Retinal pigment epithelial cell (primary cell): ENCODE measurements around the gene LBHD1.

Experiments
- DNase-seq: peaks from one replicate; pipeline ENCODE4 v3.0.0-alpha.2; 2010; ENCODE audit warnings: low read depth
- H3K4me3 ChIP-seq: 2 replicates; pipeline ENCODE4 v1.5.1; 2011; ENCODE audit warnings: mild to moderate bottlenecking, low read length, control low read depth, moderate library complexity
- CTCF ChIP-seq: conservative IDR thresholded peaks from 2 replicates; pipeline ENCODE4 v1.5.1; 2011; ENCODE audit warnings: low read depth, low read length, control low read depth, inconsistent platforms

LBHD1 gene

GRCh38 chr11:62689421-62690183, 17.5 kb upstream of the LBHD1 start, which contains the start of gene LRRN4CL:
Gene LRRN4CL, minus strand, starts transcription at chr11:62689530. Its CDS starts 1,022 bp downstream, at chr11:62688508.
- no peak within 1 kb of the TSS for H3K4me3 ChIP-seq
- TF ChIP-seq CTCF, result no peak
- no peak for DNase-seq

DNA sequence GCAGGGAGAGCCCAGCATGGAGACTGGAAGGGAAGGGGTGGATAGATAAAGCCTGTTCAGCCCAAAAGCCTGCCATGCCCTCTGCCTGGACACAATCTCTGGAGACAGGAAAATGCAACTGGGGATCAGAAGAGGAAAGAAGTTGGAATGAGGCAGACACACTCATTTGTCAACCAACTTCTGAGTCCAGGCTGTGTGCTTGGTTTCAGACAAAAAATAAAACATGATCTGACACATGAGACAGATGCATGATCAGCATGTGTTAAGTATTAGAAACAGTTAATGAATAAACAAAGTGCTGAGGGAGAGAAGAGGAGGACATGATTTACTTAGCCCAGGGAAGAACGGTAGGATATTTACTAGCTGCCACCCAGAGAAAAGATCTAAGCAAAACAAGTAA, 16.4 kb upstream of the LBHD1 start:
- no peak for DNase-seq
- no peak for TF ChIP-seq CTCF
- H3K4me3 ChIP-seq, result no peak overlapping the region

- H3K4me3 ChIP-seq, result peak overlapping the region; percentile 33
- DNase-seq, result no peak
Observed at GRCh38 chr11:62687508-62688396, 15.7 kb upstream of the LBHD1 start.

GRCh38 chr11:62682518-62682917, 10.5 kb upstream of the LBHD1 start:
- no peak overlapping the region for H3K4me3 ChIP-seq
- TF ChIP-seq CTCF, result no peak
- no peak for DNase-seq

More at GRCh38 chr11:62687508-62688396, 15.7 kb upstream of the LBHD1 start:
- no peak for TF ChIP-seq CTCF

DNA sequence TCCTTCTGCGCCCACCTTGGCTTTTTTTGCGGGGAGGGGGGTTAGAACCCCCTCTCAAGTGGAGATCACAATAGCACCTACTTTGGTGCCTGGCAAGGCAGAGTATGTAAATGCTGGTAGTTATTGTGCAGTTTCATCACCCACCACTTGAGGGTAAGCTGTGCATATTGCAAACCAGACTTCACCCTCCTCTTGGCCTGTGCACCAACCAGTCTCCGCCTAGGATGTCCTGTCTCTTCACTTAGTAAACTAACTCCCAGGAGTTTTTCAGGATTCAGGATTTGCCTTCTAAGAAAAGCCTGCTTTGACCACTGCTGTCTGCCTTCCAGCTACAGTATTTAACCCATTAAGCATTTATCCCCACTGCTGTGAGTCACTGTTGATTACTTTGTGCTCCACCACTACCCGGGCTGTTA, 8.8 kb upstream of the LBHD1 start:
- DNase-seq, result no peak
- TF ChIP-seq CTCF, result peak; percentile 64
- H3K4me3 ChIP-seq, result no peak overlapping the region

GRCh38 chr11:62678770-62679696, 7.0 kb upstream of the LBHD1 start, which contains the start of gene UBXN1:
Gene UBXN1, minus strand, starts transcription at chr11:62679073. Its CDS starts 150 bp downstream, at chr11:62678923.
- H3K4me3 ChIP-seq, result peak within 1 kb of the TSS; percentile 95
- no peak for DNase-seq
- no peak for TF ChIP-seq CTCF
